Stimulated activated naive B cell treated with anti-CD40 and anti-IgM and Interleukin-4, amounts not matched to agents 10 μg/mL and 1 μg/mL and 100 μg/mL, for 72 hours (primary cell): ENCODE data around the gene SV2C.

Experiments
- ATAC-seq, 2 donors: fragments of 150-1000 bp; cut with Tn5 transposase; replicated peaks; 2 replicates each; pipeline ENCODE4 v1.10.0; 2021; ENCODE audit warnings: moderate library complexity in 1 of 2
- DNase-seq: peaks from one replicate; pipeline ENCODE4 v3.0.0; 2021
- H3K27ac Mint-ChIP-seq: one replicate; pipeline ENCODE4 v1.8.0; 2022; ENCODE audit warnings: mild to moderate bottlenecking, mixed read lengths
- H3K27me3 Mint-ChIP-seq, 2 donors: one replicate each; pipeline ENCODE4 v1.8.0; 2022; ENCODE audit warnings: mixed read lengths in 2 of 2
- H3K36me3 Mint-ChIP-seq, 2 donors: one replicate each; pipeline ENCODE4 v1.8.0; 2022; ENCODE audit warnings: mixed read lengths in 2 of 2, mild to moderate bottlenecking in 1 of 2
- H3K4me1 Mint-ChIP-seq, 2 donors: one replicate each; pipeline ENCODE4 v1.8.0; 2022; ENCODE audit warnings: mixed read lengths in 2 of 2, mild to moderate bottlenecking in 1 of 2
- H3K4me3 Mint-ChIP-seq, 2 donors: one replicate each; pipeline ENCODE4 v1.8.0; 2022; ENCODE audit warnings: mild to moderate bottlenecking in 2 of 2, mixed read lengths in 2 of 2, moderate library complexity in 1 of 2
- H3K9me3 Mint-ChIP-seq, 2 donors: one replicate each; pipeline ENCODE4 v1.8.0; 2022; ENCODE audit warnings: mixed read lengths in 2 of 2, mild to moderate bottlenecking in 1 of 2

Gene SV2C

GRCh38 chr5:76250463-76250862 is 167.3 kb downstream of the SV2C start:
- no peaks in the 10 kb centered on the region for H3K9me3 Mint-ChIP-seq
- peaks cover 4 to 5% of the 10 kb centered on the region in 2 donors for H3K27me3 Mint-ChIP-seq
- H3K36me3 Mint-ChIP-seq = no peaks in the 10 kb centered on the region
- ATAC-seq (no peak), DNase-seq (no peak)
- no peak overlapping the region for H3K4me3 Mint-ChIP-seq
- no peak overlapping the region for H3K27ac Mint-ChIP-seq
- H3K4me1 Mint-ChIP-seq = no peaks in the 10 kb centered on the region

DNA sequence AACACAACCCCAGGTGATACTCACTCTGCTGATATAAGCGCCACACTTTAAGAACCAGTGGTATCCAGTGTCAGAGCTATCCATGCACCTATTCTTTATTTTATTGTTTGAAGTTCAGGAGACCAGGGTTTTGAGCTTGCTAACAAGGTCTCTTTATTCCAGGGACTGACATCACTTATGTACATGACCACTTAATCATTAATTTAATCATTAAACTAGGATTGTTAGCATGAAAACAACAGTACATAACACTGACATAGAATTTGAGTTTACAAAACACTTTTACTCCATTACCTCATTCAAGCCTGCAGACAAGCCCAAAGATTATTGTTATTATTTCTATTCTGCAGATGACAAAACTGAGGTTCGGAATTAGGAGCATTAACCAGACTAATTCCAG is 168.5 kb downstream of the SV2C start:
- Mint-ChIP-seq H3K4me3 (no peak overlapping the region), H3K9me3 (no peaks in the 10 kb centered on the region), H3K4me1 (no peaks in the 10 kb centered on the region), H3K36me3 (no peaks in the 10 kb centered on the region), H3K27ac (no peak overlapping the region), H3K27me3 (peaks cover 9 to 10% of the 10 kb centered on the region in 2 donors)
- ATAC-seq (no peak), DNase-seq (no peak)

DNA sequence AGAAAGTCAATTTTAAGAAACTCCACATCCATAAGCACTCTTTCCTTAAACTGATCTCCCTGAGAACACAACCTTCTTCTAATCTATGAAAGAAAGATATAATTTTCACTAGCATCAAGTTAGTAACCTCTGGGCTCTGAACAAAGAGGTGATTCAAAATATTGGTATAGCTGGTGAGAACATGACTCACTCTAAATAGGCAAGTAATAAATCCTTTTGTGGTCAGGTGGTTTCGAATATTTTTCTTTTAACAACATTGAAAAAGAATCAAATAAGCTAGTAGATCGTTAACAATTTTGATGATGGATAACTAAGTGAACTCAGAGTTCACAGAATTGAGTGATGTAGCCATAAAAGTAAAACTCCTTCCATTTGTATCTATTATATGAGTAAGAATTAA is 169.3 kb downstream of the SV2C start:
- no peak for ATAC-seq
- no peaks in the 10 kb centered on the region for H3K36me3 Mint-ChIP-seq
- H3K4me3 Mint-ChIP-seq = no peak overlapping the region
- no peak for DNase-seq
- no peaks in the 10 kb centered on the region for H3K4me1 Mint-ChIP-seq
- H3K9me3 Mint-ChIP-seq = no peaks in the 10 kb centered on the region
- peaks cover 9 to 10% of the 10 kb centered on the region in 2 donors for H3K27me3 Mint-ChIP-seq
- no peak overlapping the region for H3K27ac Mint-ChIP-seq

DNA sequence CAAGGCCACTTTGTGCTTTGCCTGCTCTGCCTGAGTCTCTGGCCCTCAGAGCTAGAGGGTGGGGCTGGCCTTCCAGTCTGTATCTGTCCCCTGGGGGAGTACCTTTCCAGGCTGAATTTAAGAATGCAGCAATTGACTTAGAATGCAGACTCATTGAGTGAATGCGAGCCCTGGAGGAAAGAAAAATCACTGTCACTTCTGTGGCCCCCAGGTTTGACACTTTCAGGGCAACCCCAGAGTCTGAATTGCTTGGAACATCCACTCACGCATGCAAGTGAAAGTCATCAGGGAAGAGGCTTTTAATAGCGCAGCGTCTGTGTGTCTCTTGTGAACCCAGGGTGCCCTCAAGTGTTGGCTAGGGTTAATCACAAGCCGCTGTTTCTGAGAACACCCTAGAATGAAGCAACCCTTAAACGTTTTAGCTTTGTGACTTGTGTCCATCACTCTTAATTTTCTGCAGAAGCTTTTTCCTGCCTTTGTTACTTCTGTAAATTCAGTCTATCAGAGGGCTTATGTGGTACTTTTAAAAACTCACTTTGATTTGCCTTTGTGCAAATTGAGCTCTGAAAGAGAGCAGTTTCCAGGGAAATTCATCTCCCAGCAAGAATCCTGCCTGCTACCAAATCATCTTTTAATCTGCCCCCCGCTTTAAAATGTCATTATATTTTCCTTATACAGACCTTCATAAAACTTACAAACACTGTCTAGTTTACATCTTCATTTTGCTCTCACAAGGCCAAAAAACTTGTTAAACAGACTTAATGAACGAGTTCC is 173.1 kb downstream of the SV2C start:
- ATAC-seq (peak; percentile 93 to 95), DNase-seq (peak; percentile 36)
- peaks cover 9 to 10% of the 10 kb centered on the region in 2 donors for H3K27me3 Mint-ChIP-seq
- H3K4me3 Mint-ChIP-seq = no peak overlapping the region
- H3K9me3 Mint-ChIP-seq = no peaks in the 10 kb centered on the region
- no peak overlapping the region for H3K27ac Mint-ChIP-seq
- H3K36me3 Mint-ChIP-seq = no peaks in the 10 kb centered on the region
- no peaks in the 10 kb centered on the region for H3K4me1 Mint-ChIP-seq

DNA sequence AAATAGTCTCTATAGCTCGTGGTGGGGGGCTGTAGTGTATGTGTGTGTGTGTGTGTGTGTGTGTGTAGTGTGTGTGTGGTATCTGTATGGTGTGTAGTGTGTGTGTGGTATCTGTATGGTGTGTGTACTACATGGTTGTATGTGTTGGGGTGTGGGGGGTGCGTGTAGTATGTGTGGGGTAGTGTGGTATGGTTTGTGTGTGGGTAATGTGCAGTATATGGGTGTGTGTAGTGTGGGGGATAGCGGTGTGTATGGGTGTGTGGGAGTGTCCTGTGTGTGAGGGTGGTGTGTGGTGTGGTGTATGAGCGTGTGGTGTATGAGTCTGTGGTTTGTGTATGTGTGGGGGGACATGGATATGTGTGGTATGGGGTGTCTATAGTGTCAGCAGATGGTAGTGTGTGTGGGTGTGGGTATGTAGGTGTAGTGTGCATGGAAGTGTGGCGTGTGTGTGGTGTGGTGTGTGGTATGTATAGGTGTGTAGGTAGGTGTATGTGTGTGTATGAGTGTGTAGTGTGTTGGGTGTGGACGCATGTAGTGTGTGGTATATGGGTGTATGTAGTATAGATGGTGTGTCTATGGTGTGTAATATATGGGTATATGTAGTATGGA is 174.1 kb downstream of the SV2C start:
- Mint-ChIP-seq H3K4me1 (no peaks in the 10 kb centered on the region), H3K27me3 (peaks cover 9 to 10% of the 10 kb centered on the region in 2 donors), H3K36me3 (no peaks in the 10 kb centered on the region), H3K4me3 (no peak overlapping the region), H3K9me3 (peaks cover 0 to under 1% of the 10 kb centered on the region in 2 donors), H3K27ac (no peak overlapping the region)
- no peak for ATAC-seq
- DNase-seq = no peak

- ATAC-seq = no peak
- H3K4me3 Mint-ChIP-seq = no peak overlapping the region
- DNase-seq = no peak
Measured at GRCh38 chr5:76257897-76258296, 174.7 kb downstream of the SV2C start.

DNA sequence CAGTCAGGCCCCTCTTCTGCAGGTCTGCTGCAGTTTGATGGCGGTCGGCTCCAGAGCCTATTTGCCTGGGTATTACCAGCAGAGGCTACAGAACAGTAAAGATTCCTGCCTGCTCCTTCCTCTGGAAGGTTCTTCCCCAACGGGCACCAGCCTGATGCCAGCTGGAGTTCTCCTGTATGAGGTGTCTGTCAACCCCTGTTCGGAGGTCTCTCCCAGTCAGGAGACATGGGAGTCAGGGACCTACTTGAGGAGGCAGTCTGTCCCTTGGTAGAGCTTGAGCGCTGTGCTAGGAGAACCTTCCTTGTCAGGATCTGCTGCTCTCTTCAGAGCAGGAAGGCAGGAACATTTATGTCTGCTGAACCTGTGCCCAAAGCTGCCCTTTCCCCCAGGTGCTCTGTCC is 181.5 kb downstream of the SV2C start:
- Mint-ChIP-seq H3K4me3 (no peak overlapping the region), H3K9me3 (peaks cover 10 to 11% of the 10 kb centered on the region in 2 donors), H3K36me3 (peaks cover 2 to 4% of the 10 kb centered on the region in 2 donors), H3K27ac (no peak overlapping the region), H3K4me1 (peaks cover 4% of the 10 kb centered on the region in 2 donors), H3K27me3 (peaks cover 7 to 35% of the 10 kb centered on the region in 2 donors)
- no peak for ATAC-seq
- DNase-seq = no peak

More at GRCh38 chr5:76257897-76258296, 174.7 kb downstream of the SV2C start:
- Mint-ChIP-seq H3K27me3 (peaks cover 10 to 14% of the 10 kb centered on the region in 2 donors), H3K4me1 (no peaks in the 10 kb centered on the region), H3K9me3 (peaks cover 3 to 6% of the 10 kb centered on the region in 2 donors), H3K36me3 (no peaks in the 10 kb centered on the region), H3K27ac (no peak overlapping the region)

DNA sequence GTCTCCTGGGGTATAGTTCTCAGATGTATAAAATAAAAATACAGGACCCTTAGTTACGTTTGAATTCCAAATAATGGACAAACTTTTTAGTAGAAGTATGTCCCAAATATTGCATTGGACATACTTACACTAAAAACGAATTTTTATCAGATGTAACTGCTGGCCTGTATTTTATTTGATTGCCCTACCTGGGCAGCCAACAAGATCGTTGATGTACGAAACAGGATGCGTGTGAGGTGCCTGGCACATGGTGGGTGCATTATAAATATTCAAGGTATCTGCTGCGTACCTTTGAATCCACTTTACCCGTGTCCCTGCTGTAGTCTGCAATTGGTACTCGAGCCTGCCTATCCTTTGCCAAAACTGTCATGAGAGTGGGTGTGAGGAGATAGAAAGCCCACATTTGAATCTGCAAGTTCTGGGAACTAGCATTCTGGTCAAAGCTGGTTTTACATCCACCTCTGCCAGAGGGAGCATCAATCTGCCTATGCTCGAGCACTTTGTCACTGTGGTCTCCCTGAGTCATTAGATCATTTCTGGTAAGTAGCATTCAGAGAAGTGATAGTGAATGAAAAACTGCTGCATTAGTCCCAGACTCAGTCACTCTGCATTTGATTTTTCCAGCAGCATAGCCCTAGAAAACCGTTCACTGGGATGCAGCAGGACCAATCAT is 186.2 kb downstream of the SV2C start:
- Mint-ChIP-seq H3K36me3 (no peaks in the 10 kb centered on the region), H3K9me3 (no peaks in the 10 kb centered on the region), H3K27me3 (peaks cover 0 to 22% of the 10 kb centered on the region in 2 donors), H3K4me3 (no peak overlapping the region), H3K27ac (no peak overlapping the region), H3K4me1 (peaks cover 11 to 22% of the 10 kb centered on the region in 2 donors)
- ATAC-seq (peak; percentile 67 to 81), DNase-seq (no peak)

DNA sequence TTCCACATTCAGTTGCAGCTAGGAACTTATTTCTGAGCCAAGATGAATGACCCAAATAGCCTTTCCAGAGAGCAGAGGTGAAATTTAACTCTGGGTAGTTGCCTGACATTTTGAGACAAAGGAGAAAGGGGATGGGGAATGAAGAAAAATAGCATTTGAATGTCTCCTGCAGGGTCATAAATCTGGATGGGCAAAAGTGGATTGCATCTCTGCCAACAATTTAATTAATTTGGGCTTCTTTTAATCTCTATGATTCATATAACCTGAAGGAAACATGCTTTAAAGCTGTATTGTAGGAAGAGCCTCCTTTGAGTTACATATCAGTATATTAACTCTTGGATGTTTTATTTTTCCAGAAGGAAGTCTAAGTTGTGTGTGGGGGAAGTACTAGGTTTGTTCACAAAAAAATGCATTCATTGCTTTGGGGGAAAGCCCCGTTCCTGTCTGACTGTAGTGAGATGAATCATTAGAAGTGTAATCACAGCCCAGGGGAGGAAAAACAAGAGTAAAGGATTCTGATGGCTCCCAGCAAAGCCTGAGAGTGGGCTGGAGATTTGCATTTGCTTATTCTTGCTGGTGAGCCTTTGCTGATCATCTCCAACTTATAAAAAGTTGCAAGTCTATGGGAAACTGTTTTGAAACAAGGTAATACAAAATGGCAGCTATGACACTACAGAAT is 186.9 kb downstream of the SV2C start:
- Mint-ChIP-seq H3K4me1 (peaks cover 11 to 22% of the 10 kb centered on the region in 2 donors), H3K9me3 (no peaks in the 10 kb centered on the region), H3K27ac (no peak overlapping the region), H3K27me3 (peaks cover 0 to 22% of the 10 kb centered on the region in 2 donors), H3K4me3 (no peak overlapping the region), H3K36me3 (no peaks in the 10 kb centered on the region)
- peak; percentile 90 to 94 for ATAC-seq
- DNase-seq = peak; percentile 19

DNA sequence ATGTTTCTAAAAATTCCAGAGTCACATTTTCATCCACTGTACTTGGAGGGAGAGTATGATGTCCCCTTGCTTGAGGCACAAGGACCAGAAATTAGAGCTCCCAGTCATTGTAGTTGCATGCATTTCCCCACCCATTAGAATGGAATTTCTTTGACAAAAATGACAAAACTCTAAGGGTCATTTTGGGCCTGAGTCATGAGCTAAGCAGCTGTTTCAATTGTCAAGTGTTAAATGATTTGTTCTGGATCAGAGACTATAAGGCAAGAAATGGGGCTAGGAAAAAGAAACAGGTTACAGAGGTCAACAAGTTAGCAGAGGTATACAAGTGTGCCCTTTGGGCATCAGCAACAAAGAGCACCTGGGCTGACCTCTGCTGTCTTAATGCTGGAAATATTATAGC is 188.7 kb downstream of the SV2C start:
- DNase-seq (no peak), ATAC-seq (no peak)
- Mint-ChIP-seq H3K4me1 (peaks cover 11 to 22% of the 10 kb centered on the region in 2 donors), H3K36me3 (no peaks in the 10 kb centered on the region), H3K27me3 (peaks cover 0 to 11% of the 10 kb centered on the region in 2 donors), H3K9me3 (no peaks in the 10 kb centered on the region), H3K4me3 (no peak overlapping the region), H3K27ac (no peak overlapping the region)

DNA sequence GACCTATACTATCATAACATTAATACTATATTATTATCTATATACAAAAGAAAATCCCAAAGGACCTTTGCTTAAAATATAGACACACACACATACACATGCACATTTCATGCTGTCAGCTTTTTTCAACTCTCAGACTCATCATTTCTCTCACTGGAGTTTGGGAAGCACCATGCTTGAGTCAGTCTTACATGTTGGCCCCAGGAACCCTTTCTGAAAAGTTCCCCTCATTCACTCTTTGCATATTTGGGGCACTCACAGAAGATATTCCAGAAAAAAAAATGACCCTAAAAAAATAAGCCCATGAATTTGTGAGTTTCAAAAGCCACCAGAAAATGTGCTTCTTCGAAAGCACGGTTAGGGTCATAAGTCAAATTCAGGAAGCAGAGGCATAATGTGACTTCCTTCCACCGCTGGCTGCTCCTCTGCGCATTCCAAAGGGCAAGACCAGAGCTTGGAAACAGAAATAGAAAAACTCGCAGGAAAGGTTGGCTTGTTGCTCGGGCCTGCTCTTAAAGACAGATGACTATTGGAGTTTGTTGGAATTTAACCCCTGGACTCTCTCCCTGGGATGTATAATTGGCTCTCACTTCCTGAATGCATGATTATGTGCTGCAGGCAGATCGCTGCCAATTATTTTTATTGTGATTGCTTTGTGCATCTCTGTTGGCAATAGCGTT is 190.2 kb downstream of the SV2C start:
- Mint-ChIP-seq H3K4me1 (peaks cover 9 to 22% of the 10 kb centered on the region in 2 donors), H3K9me3 (no peaks in the 10 kb centered on the region), H3K36me3 (no peaks in the 10 kb centered on the region), H3K4me3 (no peak overlapping the region), H3K27me3 (no peaks in the 10 kb centered on the region), H3K27ac (no peak overlapping the region)
- no peak for ATAC-seq
- DNase-seq = no peak

GRCh38 chr5:76274571-76274970 is 191.4 kb downstream of the SV2C start:
- Mint-ChIP-seq H3K4me3 (no peak overlapping the region), H3K27me3 (no peaks in the 10 kb centered on the region), H3K4me1 (peaks cover 7 to 19% of the 10 kb centered on the region in 2 donors), H3K36me3 (no peaks in the 10 kb centered on the region), H3K9me3 (no peaks in the 10 kb centered on the region), H3K27ac (no peak overlapping the region)
- DNase-seq = no peak
- no peak for ATAC-seq

- Mint-ChIP-seq H3K27me3 (no peaks in the 10 kb centered on the region), H3K9me3 (no peaks in the 10 kb centered on the region), H3K27ac (no peak overlapping the region), H3K4me1 (peaks cover 0 to 9% of the 10 kb centered on the region in 2 donors), H3K4me3 (no peak overlapping the region), H3K36me3 (no peaks in the 10 kb centered on the region)
- no peak for ATAC-seq
- no peak for DNase-seq
Measured at GRCh38 chr5:76277736-76278135, 194.6 kb downstream of the SV2C start.

DNA sequence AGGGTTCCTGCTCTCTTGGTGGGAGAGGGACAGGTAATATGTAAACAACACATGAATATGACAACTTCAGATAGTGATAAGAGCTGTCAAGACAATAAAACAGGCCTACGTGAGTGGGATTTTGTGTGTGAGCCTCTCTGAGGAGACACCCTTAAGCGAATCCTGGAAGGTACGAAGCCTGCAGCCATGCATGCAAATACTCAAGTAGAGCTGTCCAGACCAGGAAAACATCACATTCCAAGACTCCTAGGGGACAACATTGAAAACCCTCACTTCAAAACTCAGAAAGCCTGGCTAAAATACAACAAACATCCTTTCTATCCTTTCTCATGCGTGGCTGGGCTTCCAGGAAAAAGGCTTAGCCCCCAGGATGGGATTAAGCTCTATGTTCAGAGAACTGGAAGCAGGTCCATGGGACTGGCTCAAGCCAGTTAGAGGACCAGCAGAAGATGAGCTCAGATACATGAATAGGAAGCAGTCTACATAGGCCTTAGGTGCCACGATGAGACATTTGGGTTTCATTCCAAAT is 195.1 kb downstream of the SV2C start:
- no peaks in the 10 kb centered on the region for H3K9me3 Mint-ChIP-seq
- ATAC-seq = no peak
- H3K4me3 Mint-ChIP-seq = no peak overlapping the region
- H3K4me1 Mint-ChIP-seq = peaks cover 0 to 8% of the 10 kb centered on the region in 2 donors
- H3K27me3 Mint-ChIP-seq = no peaks in the 10 kb centered on the region
- H3K27ac Mint-ChIP-seq = no peak overlapping the region
- DNase-seq = no peak
- no peaks in the 10 kb centered on the region for H3K36me3 Mint-ChIP-seq
